Liver (tissue), 9 donors: ENCODE measurements around the gene C13orf42. TPM values are rescaled to one million over a fixed set of nuclear protein-coding genes. Genes with fewer than 3 reads are reported as not detected.

Experiments used
- DNase-seq: peaks from one replicate; pipeline ENCODE4 v3.0.0-alpha.2; 2017; ENCODE audit warnings: low spot score
- H3K27ac ChIP-seq, 2 donors: one replicate each; pipeline ENCODE4 v1.7.0; 2013; ENCODE audit warnings: inconsistent platforms in 2 of 2, low read length in 2 of 2, control low read depth in 1 of 2, low read depth in 1 of 2, mild to moderate bottlenecking in 1 of 2
- H3K27me3 ChIP-seq, 4 donors: one replicate each; pipeline versions ENCODE4 v1.6.1 to v1.7.0; 2013; ENCODE audit warnings: low read length in 3 of 4, inconsistent platforms in 1 of 4, mild to moderate bottlenecking in 1 of 4, moderate library complexity in 1 of 4; ENCODE audit not compliant: control insufficient read depth in 4 of 4, insufficient read depth in 4 of 4
- H3K36me3 ChIP-seq, 4 donors: one replicate each; pipeline versions ENCODE4 v1.6.1 to v1.7.0; 2013; ENCODE audit warnings: low read length in 3 of 4, mild to moderate bottlenecking in 3 of 4, low read depth in 1 of 4, moderate library complexity in 1 of 4; ENCODE audit not compliant: control insufficient read depth in 4 of 4, insufficient read depth in 3 of 4
- H3K4me1 ChIP-seq, 4 donors: one replicate each; pipeline versions ENCODE4 v1.6.1 to v1.7.0; 2013; ENCODE audit warnings: low read length in 3 of 4, mild to moderate bottlenecking in 3 of 4, moderate library complexity in 1 of 4; ENCODE audit not compliant: control insufficient read depth in 4 of 4, insufficient read depth in 4 of 4
- H3K4me3 ChIP-seq, 3 donors: one replicate each; pipeline versions ENCODE4 v1.6.1 to v1.7.0; 2013; ENCODE audit warnings: low read length in 3 of 3, control low read depth in 1 of 3, low read depth in 1 of 3, mild to moderate bottlenecking in 1 of 3
- H3K9ac ChIP-seq, 2 donors: one replicate each; pipeline ENCODE4 v1.7.0; 2013; ENCODE audit warnings: low read length in 2 of 2, mild to moderate bottlenecking in 2 of 2, moderate library complexity in 2 of 2, control low read depth in 1 of 2, low read depth in 1 of 2
- H3K9me3 ChIP-seq, 4 donors: one replicate each; pipeline versions ENCODE4 v1.6.1 to v1.7.0; 2013; ENCODE audit warnings: low read length in 3 of 4; ENCODE audit not compliant: control insufficient read depth in 4 of 4
- ATF3 ChIP-seq: IDR thresholded peaks from 2 replicates; pipeline ENCODE4 v1.6.1; 2016; ENCODE audit warnings: antibody characterized with exemption
- CTCF ChIP-seq: fragments of 150-350 bp; IDR thresholded peaks from 2 replicates; pipeline ENCODE4 v1.5.1; 2017; ENCODE audit warnings: improper control_type of control experiment, low read depth, low read length; ENCODE audit not compliant: missing input control
- EGR1 ChIP-seq, 2 donors: IDR thresholded peaks; 2 replicates each; pipeline ENCODE4 v1.6.1; 2016 to 2018; ENCODE audit warnings: antibody characterized with exemption in 2 of 2, low read depth in 2 of 2
- FOXA1 ChIP-seq: IDR thresholded peaks from 2 replicates; pipeline ENCODE4 v1.6.1; 2016; ENCODE audit warnings: antibody characterized with exemption
- FOXA2 ChIP-seq: IDR thresholded peaks from 2 replicates; pipeline ENCODE4 v1.6.1; 2016; ENCODE audit warnings: antibody characterized with exemption
- GABPA ChIP-seq, 2 donors: IDR thresholded peaks in 1 of 2; conservative IDR thresholded peaks in 1 of 2; 2 replicates each; pipeline ENCODE4 v1.6.1; 2016; ENCODE audit warnings: antibody characterized with exemption in 2 of 2, mild to moderate bottlenecking in 1 of 2, moderate library complexity in 1 of 2
- HNF4A ChIP-seq, 2 donors: conservative IDR thresholded peaks; 2 replicates each; pipeline ENCODE4 v1.6.1; 2016; ENCODE audit warnings: antibody characterized with exemption in 2 of 2, mild to moderate bottlenecking in 2 of 2
- HNF4G ChIP-seq: IDR thresholded peaks from 2 replicates; pipeline ENCODE4 v1.6.1; 2016; ENCODE audit warnings: antibody characterized with exemption
- JUND ChIP-seq, 2 donors: IDR thresholded peaks; 2 replicates each; pipeline ENCODE4 v1.6.1; 2016; ENCODE audit warnings: antibody characterized with exemption in 2 of 2
- NR2F2 ChIP-seq: IDR thresholded peaks from 2 replicates; pipeline ENCODE4 v1.6.1; 2016; ENCODE audit warnings: antibody characterized with exemption
- RAD21 ChIP-seq, 2 donors: IDR thresholded peaks; 2 replicates each; pipeline ENCODE4 v1.6.1; 2016; ENCODE audit warnings: antibody characterized with exemption in 2 of 2, mild to moderate bottlenecking in 2 of 2
- RXRA ChIP-seq, 2 donors: IDR thresholded peaks; 2 replicates each; pipeline ENCODE4 v1.6.1; 2017 to 2018; ENCODE audit warnings: antibody characterized with exemption in 2 of 2, mild to moderate bottlenecking in 1 of 2
- SP1 ChIP-seq: IDR thresholded peaks from 2 replicates; pipeline ENCODE4 v1.6.1; 2018; ENCODE audit warnings: antibody characterized with exemption, mild to moderate bottlenecking
- TAF1 ChIP-seq: conservative IDR thresholded peaks from 2 replicates; pipeline ENCODE4 v1.6.1; 2016; ENCODE audit warnings: antibody characterized with exemption, mild to moderate bottlenecking
- YY1 ChIP-seq: IDR thresholded peaks from 2 replicates; pipeline ENCODE4 v1.6.1; 2016; ENCODE audit warnings: antibody characterized with exemption, mild to moderate bottlenecking
- ZBTB33 ChIP-seq: IDR thresholded peaks from 2 replicates; pipeline ENCODE4 v1.6.1; 2016; ENCODE audit warnings: antibody characterized with exemption
- WGBS: extraction: QIAGEN DNeasy Blood & Tissue Kit; methylation state at CpG from one replicate; pipeline ENCODE4 v1.1.7; 2013; 5-methylcytosine and 5-hydroxymethylcytosine counted together
- polyA plus RNA-seq, 2 donors: library from polyadenylated mRNA; stranded (reverse) in 1 of 2; unstranded in 1 of 2; fragments of 200-250 nt in 1 of 2; fragments of >200 nt in 1 of 2; fragmentation: Nextera tagmentation in 1 of 2; extraction: Ambion mirVana in 1 of 2; gene quantifications; one replicate each; pipeline versions ENCODE4 v1.2.1 to v1.2.3, GENCODE V29; 2013 to 2015
- total RNA-seq, 2 donors: library from RNA; depleted of rRNA; stranded (reverse); fragments of >200 nt; gene quantifications; one replicate each; pipeline ENCODE4 v1.2.3, GENCODE V29; 2014
- TF ChIP-seq, protein P1 (sequence below): IDR thresholded peaks from 2 replicates; pipeline ENCODE4 v1.6.1; 2016; ENCODE audit warnings: antibody characterized with exemption
- TF ChIP-seq, protein P2 (sequence below): IDR thresholded peaks from 2 replicates; pipeline ENCODE4 v1.6.1; 2016; ENCODE audit warnings: antibody characterized with exemption, mild to moderate bottlenecking
- donor health status: healthy.
- donor health status: healthy.
- donor health status: healthy.
- donor health status: healthy.
- donor health status: healthy.

C13orf42 gene
- total and polyA plus RNA-seq, 4 donors = 0.08 TPM; not detected in 3

DNA sequence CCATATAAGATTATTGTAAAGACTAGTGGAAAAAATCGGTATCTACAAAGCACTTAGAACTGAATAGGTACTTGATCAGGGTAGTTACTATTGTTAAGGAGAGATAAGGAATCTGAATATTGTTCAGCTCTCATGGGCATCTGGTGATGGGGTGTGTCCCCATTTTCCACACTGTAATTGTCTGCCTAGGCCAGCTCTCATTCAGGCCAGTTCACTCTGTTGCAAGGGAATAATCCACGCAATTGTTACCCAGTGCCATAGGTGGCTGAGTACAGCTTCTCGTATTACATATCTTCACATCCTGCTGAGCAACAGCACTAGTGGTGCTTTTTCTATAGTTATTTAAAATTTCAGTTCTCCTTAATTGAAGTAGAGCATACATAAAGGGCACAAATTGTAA is 45.6 kb upstream of the C13orf42 start:
- WGBS = 97% methylated on average over 3 of the region's 3 CpGs
- Histone ChIP-seq H3K4me1 (peaks cover under 1 to 5% (median 5%) of the 10 kb centered on the region in 4 donors), H3K27ac (no peak overlapping the region), H3K4me3 (no peak overlapping the region), H3K9ac (no peak overlapping the region), H3K27me3 (no peaks in the 10 kb centered on the region), H3K36me3 (no peaks in the 10 kb centered on the region), H3K9me3 (no peaks in the 10 kb centered on the region)
- no peak for TF ChIP-seq YY1
- TF ChIP-seq SP1 = no peak
- no peak for TF ChIP-seq JUND (IDR thresholded peaks at IDR 0.05)
- TF ChIP-seq CTCF = no peak
- TF ChIP-seq FOXA1 = no peak
- no peak for TF ChIP-seq NR2F2
- no peak for TF ChIP-seq RAD21 (IDR thresholded peaks at IDR 0.05)
- no peak for TF ChIP-seq TAF1
- TF ChIP-seq, protein P1, sequence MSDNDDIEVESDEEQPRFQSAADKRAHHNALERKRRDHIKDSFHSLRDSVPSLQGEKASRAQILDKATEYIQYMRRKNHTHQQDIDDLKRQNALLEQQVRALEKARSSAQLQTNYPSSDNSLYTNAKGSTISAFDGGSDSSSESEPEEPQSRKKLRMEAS = no peak
- TF ChIP-seq EGR1 (IDR thresholded peaks at IDR 0.05; ENCODE audit: low read depth in 2 of 2) = no peak
- no peak for TF ChIP-seq ATF3
- TF ChIP-seq, protein P2, sequence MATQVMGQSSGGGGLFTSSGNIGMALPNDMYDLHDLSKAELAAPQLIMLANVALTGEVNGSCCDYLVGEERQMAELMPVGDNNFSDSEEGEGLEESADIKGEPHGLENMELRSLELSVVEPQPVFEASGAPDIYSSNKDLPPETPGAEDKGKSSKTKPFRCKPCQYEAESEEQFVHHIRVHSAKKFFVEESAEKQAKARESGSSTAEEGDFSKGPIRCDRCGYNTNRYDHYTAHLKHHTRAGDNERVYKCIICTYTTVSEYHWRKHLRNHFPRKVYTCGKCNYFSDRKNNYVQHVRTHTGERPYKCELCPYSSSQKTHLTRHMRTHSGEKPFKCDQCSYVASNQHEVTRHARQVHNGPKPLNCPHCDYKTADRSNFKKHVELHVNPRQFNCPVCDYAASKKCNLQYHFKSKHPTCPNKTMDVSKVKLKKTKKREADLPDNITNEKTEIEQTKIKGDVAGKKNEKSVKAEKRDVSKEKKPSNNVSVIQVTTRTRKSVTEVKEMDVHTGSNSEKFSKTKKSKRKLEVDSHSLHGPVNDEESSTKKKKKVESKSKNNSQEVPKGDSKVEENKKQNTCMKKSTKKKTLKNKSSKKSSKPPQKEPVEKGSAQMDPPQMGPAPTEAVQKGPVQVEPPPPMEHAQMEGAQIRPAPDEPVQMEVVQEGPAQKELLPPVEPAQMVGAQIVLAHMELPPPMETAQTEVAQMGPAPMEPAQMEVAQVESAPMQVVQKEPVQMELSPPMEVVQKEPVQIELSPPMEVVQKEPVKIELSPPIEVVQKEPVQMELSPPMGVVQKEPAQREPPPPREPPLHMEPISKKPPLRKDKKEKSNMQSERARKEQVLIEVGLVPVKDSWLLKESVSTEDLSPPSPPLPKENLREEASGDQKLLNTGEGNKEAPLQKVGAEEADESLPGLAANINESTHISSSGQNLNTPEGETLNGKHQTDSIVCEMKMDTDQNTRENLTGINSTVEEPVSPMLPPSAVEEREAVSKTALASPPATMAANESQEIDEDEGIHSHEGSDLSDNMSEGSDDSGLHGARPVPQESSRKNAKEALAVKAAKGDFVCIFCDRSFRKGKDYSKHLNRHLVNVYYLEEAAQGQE = no peak
- no peak for TF ChIP-seq RXRA (IDR thresholded peaks at IDR 0.05)
- TF ChIP-seq GABPA (IDR thresholded peaks at IDR 0.05 in 1 of 2, conservative IDR thresholded peaks at IDR 0.05 in 1 of 2) = no peak
- TF ChIP-seq ZBTB33 = no peak
- no peak for TF ChIP-seq FOXA2
- TF ChIP-seq HNF4G = no peak
- no peak for TF ChIP-seq HNF4A (conservative IDR thresholded peaks at IDR 0.05)
- no peak for DNase-seq
